Measurements from ENCODE around the gene C18orf63.

DNA sequence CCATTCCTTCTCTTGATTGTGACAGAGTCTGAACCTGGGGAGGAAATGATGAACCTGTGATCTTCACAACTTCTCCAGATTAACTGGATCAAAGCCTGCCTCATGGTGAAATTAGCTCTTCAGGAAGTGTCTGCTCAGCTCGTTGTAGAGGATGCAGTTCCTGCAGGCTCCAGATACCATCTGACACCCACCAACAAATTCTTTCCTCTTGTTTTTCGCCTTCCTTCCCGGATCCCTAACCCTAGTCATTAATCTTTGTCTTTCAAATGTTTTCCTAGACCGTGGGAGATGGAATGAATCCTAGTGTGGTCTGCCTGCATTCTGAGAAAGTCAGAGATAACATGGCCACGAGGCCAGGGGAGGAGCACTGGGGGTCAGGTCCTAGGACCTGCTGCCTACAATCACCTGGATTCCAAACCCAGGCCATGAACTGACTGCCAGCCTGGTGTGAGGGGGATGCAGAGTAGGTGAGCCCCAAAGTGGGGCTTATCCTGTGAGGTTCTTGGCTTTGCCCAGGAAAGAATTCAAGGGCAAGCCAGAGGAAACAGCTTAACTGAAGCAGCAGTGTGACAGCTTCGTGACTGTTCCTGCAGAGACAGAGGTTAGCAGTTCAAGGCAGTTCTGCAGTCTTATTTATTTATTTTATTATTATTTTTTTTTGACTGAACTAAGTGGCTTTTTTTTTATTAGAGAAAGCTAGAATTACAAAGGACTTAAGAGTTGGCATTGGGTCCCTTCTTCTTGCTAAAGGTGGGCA lies 73.7 kb downstream of the C18orf63 start:
- TF ChIP-seq POLR2A (IDR thresholded peaks at IDR 0.05; ENCODE audit: low read depth), result no peak
- TF ChIP-seq CTCF (IDR thresholded peaks at IDR 0.05), result no peak
